GM19324 (cell line): ENCODE data around the gene MCFD2.
"Not testable (repeated sequence)": the region's sequence is repeated elsewhere in the genome, so short reads cannot be mapped to it uniquely, and the experiment has no call there.

ENCODE experiments used
- ATAC-seq: cut with Tn5 transposase; IDR thresholded peaks from one replicate; pipeline ENCODE4 v1.9.1; 2021; ENCODE audit warnings: mild to moderate bottlenecking, moderate library complexity; ENCODE audit not compliant: unreplicated experiment, low FRiP score

Gene MCFD2

GRCh38 chr2:46904908-46905678, 10.5 kb downstream of the MCFD2 start:
- ATAC-seq: not testable (repeated sequence)

DNA sequence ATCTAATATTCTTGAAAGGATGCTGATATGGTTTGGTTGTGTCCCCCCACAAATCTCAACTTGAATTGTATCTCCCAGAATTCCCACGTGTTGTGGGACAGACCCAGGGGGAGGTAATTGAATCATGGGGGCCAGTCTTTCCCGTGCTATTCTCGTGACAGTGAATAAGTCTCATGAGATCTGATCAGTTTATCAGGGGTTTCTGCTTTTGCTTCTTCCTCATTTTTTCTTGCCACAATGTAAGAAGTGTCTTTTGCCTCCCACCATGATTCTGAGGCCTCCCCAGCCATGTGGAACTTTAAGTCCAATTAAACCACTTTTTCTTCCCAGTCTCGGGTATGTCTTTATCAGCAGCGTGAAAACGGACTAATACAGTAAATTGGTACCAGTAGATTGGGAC, 12.6 kb downstream of the MCFD2 start:
- ATAC-seq: not testable (repeated sequence)

DNA sequence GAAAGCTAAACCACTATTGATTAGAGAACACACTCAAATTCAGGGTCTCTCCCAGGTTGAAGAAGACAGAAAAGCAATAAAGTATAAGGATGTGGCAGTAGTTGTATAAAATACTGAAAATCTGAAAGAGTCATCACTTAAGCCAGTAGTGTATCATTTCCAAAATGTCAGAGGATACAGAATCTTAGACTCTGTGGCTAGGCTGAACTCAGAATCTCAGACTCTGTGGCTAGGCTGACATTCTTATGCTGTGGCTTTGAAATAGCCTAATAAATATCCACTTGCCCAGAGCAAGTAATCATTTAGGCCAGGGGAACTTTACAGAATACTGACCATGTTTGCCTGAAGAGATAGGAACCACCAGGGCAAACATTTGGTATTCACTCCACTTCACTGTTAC, 13.1 kb downstream of the MCFD2 start:
- no peak for ATAC-seq

- no peak for ATAC-seq
Observed at GRCh38 chr2:46901611-46902010, 14.0 kb downstream of the MCFD2 start.

DNA sequence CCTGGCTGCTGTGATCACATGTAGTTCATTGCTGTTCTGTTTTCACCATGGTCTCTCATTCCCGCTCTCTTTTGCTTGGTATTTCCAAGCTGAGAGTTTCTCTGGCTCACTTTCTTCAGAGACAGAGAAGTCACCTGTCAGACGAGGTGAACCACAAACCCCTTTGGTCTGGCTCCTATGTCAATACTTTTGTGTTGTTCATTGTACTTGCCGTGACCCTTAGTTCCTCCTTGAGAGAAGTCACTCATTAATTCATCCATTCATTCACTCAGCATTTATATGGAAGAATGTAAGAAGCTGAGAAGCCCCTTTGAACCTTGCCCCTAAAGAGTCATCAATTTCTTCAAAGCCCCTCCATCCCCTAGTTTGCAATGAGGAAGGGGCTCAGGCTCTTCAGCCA, 15.2 kb downstream of the MCFD2 start:
- ATAC-seq: no peak

- no peak for ATAC-seq
Observed at GRCh38 chr2:46899053-46899452, 16.6 kb downstream of the MCFD2 start.

GRCh38 chr2:46898024-46898423, 17.6 kb downstream of the MCFD2 start:
- no peak for ATAC-seq

GRCh38 chr2:46893269-46893939, 22.2 kb downstream of the MCFD2 start:
- no peak for ATAC-seq

- no peak for ATAC-seq
Observed at GRCh38 chr2:46891956-46892553, 23.6 kb downstream of the MCFD2 start.

DNA sequence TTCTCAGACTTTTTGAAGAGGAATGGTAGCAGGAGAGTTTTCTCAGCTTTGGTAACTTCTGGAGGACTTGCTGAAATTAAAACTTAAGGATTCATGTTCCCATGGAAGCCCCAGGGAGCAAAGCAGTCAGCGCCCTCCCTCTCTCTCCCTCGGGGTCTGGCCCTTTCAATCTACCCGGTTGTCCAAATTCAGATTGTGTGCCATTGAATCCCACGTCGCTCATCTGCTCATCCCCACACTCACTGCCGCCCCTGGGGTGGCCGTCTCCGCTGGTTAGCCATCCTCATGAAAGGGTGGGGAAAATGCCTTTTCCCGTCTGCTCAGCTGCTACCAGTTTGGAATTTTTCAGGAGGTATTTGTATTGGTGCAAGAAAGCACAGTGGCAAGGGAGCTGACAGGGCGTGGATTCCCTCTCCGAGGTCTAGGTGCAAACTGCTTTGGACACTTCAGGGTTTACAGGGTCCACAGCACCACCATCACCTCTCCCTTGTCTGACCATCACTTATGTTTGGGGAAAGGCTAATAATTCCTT, 27.1 kb downstream of the MCFD2 start:
- no peak for ATAC-seq

- ATAC-seq: no peak
Observed at GRCh38 chr2:46887028-46887885, 28.3 kb downstream of the MCFD2 start.

DNA sequence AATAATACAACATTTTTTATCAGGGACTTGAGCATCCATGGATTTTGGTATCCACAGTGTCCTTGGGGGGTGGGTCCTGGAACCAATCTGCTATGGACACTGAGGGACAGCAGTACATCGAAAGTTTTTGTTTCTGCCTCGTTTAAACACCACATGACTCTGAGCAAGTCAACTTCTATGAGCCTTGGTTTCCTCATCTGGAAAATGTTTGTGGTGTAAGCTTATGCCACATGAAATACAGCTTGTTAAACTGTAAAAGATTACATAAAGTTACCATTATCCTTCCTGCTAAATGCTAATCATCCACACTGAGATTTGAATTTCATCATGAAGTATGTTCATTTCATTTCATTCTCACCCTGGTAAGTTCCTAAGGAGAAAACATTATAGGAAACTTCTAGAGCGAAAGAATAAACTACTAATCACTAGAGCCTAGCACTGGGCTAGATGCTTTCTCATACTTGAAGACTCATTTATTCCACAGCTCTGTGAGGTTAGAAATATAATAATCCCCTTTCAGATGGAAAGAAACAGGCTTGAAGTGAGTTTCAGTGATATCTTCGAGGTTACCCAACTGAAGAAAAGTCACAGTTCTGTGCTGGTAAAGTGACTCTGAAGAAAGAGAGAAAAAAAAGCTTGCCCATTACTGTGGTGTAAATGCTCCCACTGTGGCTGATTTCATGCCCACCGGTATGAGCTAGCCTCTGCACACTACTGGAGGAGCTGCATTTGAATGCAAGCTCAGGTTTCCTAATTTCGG, 29.2 kb downstream of the MCFD2 start:
- ATAC-seq: no peak

- no peak for ATAC-seq
Observed at GRCh38 chr2:46885376-46885775, 30.2 kb downstream of the MCFD2 start.

GRCh38 chr2:46879511-46879910, 36.1 kb downstream of the MCFD2 start:
- no peak for ATAC-seq

DNA sequence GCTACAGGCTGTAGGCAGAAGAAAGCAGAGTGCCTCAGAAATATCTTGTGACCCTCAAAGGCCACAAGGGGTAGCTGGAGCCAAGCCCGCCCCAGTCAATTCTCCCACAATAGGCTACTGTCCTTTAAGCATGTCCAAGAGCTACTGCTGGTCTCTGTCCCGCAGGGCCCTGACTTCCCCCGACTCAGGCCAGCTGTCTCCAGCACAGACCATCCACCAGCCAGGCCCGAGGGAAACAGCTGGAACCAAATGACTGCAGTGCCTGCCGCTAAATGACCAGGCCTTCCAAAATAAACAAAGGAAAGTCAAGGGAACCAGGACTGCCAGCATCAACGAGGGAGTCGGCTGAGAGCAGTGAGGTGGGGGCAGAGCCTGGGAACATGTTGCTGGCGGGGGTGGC, 36.7 kb downstream of the MCFD2 start:
- no peak for ATAC-seq

GRCh38 chr2:46878240-46878877, 37.2 kb downstream of the MCFD2 start:
- ATAC-seq: no peak

GRCh38 chr2:46877619-46878113, 37.9 kb downstream of the MCFD2 start:
- no peak for ATAC-seq

DNA sequence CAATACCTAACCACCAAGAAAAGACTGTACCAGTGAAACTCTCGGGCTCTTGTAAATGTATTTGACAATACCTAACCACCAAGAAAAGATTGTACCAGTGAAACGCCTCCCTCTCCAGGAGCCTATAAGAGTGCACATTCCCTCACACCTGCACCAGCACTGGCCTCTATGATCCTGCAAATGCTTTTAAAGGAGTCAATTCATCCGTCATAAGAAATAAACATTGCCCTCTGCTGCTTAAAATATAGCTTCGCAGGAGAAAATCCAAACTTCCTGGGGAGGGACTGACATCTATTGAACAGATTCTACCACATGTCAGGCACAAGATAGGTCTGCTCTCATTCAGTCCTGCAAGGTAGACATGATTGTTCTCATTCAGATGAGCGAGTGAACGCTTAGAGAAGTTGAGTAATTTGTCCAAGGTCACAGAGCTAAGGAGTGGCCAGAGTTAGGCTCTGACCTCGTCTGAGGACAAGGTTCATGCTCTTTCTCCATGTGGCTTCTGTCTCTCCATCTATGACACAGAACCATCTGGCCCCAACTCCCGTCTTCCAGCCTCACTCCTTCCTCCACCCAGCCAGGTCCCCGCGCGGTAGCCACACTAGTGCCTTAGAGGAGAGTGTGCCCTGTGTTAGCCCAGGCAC, 38.7 kb downstream of the MCFD2 start:
- no peak for ATAC-seq
